Measurements from ENCODE around the gene CEP120.
A peak's percentile ranks its signal among the peaks of the same experiment; 100 is the strongest.
"Not testable (repeated sequence)": the region's sequence is repeated elsewhere in the genome, so short reads cannot be mapped to it uniquely, and the experiment has no call there.

The CEP120 gene

DNA sequence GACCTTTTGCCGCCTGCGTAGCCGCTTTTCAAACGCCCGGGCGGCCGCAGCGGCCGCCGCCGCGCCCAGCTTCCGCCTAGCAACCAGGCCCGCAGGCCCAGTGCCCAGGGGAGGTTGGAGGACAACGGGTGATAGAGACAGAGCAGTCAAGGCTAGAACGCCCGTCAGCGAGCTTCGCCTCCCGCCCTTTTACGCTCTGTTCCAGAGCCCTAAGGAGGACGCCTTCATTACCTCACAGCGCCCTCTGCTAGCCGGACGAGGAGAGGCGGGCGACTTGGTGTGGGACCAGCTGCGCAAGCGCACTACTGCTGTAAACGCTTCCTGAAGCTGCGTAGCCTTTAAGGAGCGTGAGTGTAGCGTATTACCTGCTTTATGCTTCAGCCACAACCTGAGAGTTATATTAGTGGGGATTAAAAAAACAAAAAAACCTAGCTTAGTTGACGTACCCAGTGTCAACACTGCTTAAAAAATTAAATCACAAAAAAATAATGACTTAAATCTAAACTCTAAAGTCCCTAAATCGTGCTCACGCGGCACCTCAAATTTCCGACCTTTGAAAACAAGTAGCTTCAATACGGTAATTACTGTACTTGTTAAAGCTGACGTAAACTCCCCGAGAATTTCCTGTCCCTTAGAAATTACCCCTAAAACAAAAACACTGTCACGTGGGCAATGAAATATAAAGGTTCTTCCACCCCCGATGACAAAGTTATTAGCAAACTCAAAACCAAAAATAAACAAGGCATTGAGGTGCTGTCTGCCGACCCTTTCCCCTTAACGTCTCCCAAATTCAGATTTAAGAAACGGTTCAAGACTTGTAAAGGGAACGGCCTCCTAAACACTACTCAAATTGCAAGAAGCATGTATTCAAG, at the start of gene CEP120:
Gene CEP120 (minus strand): TSS at position 126 of the 872 bp plus-strand sequence. CDS start 405 bp downstream, outside the sequence.
- DNase-seq (ENCODE audit: low read depth in 2 of 2): peak; percentile 96

DNA sequence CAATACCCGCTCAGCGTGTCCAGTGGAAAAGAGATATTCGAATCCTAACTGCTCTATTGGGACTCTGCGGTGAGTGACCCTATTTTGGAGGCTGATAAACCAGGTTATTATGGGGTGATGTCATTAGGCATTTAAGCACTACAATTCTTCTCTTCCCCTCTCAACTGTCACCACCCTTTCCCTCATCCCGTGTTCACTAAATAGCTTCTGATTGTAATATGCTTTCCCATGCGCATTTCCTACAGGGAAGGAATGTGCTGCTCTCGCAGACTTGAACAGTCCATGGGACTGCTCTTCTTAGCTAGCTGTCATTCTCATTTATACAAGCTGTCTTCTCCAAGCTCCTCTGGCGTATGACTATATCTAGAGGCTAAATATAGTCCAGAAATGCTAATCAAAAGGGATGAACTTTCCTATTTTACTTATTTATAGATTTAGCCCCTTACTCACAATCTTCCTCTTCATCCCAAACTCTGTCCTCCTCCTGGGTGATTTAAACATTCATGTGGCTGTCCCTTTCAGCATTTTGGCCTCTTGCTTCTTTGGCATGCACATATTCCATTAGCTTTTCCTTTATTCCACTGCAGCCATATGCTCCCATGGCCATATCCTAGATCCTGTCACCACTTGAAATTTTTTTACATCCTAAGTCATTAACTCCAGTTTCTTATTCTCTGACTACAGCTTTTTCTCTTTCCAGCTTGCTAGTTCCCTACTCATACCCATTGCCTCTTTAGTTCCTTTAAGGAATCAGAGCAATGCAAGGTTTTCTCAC, 49.1 kb upstream of the CEP120 start:
- no peak for DNase-seq (ENCODE audit: low read depth in 2 of 2)

DNA sequence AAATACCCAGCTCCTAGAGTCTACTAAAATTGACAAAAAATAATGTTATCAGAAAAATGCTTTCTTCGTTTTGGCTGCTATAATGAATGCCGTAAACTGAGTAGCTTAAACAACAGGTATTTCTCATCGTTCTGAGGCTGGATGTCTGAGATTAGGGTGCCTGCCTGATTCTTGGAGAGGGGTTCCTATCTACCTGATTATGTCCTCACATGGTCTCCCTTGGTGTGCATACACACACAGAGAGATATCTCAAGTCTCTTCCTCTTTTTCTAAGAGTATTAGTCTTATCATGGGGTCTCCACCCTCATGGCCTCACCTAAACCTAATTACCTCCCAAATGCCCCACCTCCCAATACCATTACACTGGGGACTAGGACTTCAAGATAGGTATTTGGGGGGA, 48.2 kb upstream of the CEP120 start:
- no peak for DNase-seq (ENCODE audit: low read depth in 2 of 2)

DNA sequence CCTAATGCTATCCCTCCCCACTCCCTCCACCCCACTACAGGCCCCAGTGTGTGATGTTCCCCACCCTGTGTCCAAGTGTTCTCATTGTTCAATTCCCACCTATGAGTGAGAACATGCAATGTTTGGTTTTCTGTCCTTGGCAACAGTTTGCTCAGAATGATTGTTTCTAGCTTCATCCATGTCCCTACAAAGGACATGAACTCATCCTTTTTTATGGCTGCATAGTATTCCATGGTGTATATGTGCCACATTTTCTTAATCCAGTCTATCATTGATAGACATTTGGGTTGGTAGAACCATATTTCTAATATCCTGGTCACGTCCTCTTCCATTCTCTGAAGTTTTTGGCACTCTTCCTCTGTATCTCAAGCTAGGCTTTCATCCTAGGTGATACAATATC, 43.6 kb upstream of the CEP120 start:
- DNase-seq (ENCODE audit: low read depth in 2 of 2): not testable (repeated sequence)

DNA sequence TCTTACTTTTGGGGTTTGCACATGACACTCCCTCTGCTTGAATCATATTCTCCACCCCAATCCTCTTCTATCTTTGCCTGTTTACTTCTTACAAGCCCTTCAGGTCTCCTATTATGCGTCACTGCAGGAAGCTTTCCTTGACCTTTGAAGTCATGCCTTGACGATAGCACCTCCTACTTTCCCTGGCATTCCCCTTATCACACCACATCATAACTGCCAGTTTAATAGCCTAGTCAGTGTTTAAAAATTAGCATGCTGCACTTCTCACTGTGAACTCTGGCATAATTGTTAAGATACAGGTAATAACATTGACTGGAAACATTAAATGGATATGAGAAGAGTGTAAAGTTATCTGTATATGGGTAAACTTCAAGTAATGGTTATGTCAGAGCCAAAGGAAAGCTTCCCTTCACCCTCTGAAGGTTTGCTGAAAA, 37.1 kb upstream of the CEP120 start:
- DNase-seq (ENCODE audit: low read depth in 2 of 2): peak in 1 of 2 donors; percentile 2

DNA sequence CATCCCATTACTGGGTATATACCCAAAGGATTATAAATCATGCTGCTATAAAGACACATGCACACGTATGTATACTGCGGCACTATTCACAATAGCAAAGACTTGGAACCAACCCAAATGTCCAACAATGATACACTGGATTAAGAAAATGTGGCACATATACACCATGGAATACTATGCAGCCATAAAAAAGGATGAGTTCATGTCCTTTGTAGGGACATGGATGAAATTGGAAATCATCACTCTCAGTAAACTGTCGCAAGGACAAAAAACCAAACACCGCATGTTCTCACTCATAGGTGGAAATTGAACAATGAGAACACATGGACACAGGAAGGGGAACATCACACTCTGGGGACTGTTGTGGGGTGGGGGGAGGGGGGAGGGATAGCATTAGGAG, 35.8 kb upstream of the CEP120 start:
- not testable (repeated sequence) for DNase-seq (ENCODE audit: low read depth in 2 of 2)

DNA sequence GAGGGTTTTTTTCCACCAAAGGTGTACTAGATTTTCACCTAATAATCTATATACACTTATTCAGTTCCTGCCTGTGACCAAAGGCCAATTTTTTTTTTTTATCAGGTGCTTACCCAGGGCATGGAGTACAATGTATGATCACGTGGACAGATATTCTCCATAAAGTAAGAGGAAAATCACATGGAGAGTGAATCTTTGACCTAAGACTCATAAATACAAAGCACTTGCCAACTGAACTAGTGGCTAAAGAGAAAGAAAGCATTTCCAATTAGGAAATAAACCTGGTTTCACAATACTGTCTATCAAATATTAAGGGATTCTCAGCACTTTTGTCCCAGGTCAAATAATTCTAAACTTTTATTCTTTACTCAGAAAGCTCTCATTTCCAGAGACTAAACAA, 33.0 kb upstream of the CEP120 start:
- DNase-seq (ENCODE audit: low read depth in 2 of 2): no peak

DNA sequence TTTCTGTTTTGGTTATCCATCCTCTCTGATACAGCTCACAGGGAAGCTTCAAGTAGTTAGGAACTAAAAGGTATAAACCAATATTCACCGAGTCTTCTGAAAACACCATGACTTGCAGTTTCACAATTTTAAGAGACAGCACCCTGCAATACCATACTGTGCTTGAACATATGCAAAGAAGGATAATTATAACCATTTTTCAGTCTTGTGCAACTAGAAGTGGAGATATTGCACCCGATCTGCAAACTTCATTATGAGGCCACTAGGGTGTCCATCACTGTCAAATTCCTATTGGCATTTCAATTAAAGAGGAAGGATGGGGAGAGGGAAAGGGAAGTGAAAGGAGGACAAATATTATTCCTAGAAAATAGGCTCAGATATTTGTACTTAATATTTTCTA, 32.4 kb upstream of the CEP120 start:
- no peak for DNase-seq (ENCODE audit: low read depth in 2 of 2)

DNA sequence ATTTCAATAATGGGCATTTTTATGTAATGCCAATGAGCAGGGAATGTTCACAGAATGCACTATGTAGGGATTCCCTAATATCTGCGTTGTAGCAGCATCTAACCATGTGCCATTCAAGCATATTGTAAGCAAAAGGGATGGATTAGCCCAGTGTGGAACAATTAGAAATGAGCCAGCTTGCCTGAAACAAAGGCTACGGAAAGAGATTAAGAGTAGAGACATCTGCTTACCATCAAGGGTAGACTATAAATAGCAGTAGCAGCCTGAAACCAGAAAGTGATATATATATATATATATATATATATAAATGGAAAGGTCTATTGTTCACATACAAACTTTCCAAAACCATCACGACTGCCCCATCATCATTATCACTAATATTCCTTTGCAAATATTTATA, 31.9 kb upstream of the CEP120 start:
- no peak for DNase-seq (ENCODE audit: low read depth in 2 of 2)

DNA sequence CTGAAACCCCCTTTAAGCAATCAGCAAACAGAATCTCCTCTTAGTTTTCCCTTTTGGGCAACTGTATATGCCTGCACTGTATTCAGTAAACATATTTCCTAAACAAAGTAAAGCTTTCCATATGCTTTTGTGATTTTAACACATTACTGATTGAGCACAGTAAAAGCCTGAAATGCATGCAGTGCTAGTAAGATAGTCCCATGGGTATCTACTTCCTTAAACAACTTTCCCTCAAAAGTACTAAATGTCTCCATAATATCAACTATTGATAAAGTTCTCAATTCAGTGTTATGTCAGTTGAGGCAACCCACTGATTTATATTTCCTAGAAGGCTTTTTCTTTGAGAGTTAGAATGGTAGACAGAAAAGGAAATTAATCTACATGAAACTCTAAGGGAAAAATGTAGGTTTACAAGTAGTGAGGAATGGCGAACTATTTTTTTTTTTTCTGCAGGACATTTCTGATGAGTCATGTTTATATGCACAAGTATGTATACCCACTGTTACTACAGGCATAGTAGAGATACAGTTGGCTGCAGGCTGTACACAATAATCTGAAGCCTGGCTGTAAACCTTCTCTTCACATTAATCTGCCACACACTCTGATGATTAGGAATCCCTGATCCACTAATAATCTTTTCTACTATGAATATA, 31.2 kb upstream of the CEP120 start:
- DNase-seq (ENCODE audit: low read depth in 2 of 2): no peak

DNA sequence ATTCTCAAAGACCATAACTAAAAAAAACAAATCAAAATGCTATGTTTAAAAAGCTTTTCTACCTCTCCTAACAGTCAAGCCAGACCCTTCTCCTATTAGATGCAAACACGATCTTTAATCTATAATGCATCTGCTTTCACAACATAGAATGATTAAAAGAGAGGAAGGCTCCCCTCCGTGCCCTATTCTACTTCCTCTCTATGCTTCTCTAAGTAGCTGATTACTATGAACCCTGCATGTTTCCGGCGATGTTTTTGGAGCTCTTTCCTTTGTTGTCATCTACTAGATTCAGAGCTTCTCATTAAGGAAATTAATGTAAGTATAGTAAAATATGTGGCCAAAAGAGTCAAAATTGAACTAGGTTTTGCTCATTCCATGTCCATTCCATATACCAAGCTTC, 29.2 kb upstream of the CEP120 start:
- no peak for DNase-seq (ENCODE audit: low read depth in 2 of 2)

DNA sequence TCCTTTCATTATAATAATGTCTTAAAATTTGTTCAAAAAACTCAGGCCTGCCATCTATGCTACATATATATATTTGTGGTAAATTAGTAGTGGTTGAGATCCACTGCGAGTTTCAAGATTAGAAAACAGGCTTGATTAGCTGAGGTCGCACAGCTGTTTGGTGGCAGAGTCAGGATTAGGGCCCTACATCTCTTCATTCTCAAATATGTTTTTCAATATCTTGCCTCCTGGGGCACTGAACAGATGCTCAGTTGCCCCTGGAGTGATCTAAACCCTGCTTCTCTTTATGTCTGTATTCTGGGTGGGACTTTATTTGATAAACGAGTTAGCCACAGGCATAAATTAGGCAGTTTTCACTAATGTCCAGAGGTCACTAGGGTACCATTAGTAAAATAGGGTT, 27.8 kb upstream of the CEP120 start:
- DNase-seq (ENCODE audit: low read depth in 2 of 2): no peak

DNA sequence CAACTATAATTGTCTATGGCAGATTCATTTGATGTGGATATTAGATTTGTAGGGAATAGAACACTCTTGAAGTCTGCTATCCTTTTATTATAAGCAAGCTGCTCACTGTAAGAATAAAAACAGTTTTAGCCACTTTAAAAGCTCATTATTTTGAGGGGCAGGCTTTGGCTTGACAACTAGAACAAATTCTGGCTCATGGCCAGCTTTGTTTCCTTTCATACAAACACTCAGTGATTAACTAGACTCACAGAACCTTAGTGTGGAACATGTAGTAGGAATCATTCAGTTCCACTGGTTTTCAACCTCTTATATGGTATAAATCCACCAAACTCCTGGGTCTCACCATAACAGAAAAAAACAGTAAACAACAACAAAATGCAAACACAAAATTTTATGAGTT, 27.4 kb upstream of the CEP120 start:
- DNase-seq (ENCODE audit: low read depth in 2 of 2): no peak

DNA sequence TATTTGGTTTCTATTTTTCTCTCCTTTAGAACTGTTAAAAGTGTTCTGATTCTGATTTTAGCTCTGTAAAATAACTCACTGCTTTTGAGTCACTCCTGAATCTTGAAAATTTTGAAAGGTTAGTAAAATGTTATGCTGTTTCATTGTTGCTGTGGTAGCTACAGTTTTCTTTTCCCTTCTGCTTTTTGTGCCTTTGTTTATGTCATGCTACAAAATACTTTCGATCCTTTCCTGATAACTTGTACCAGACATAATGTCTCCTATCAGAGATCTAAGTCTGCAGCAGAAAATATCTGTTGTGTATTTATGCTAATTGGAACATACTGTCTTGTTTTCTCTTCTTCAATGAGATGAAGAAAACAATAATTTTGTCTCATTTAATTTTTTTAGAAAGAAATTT, 26.9 kb upstream of the CEP120 start:
- DNase-seq (ENCODE audit: low read depth in 2 of 2): no peak

DNA sequence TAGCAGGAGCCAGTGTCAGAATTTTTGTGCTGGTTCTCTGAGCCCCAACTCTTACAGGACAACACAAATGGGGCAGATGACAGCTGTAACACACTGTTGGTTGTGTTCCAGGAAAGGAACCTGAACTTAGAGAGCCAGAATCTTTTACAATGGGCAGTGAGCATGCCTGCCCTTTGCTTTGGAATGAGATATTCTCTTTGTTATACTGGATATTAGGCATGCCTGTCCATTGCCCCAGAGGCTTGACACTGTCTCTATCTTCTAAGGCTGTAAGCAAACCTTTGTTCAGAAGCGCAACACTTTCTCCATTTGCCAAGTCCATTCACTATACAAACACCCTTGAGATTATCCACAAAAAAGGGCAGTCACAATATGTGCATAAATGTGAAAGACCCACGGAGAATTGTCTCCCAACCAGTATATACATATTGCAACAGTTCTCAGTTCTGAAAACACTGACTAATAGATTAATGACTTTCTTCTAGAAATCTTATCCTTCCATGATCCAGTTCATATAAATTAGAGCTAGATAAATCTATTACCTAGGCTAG, 26.3 kb upstream of the CEP120 start:
- DNase-seq (ENCODE audit: low read depth in 2 of 2): no peak

DNA sequence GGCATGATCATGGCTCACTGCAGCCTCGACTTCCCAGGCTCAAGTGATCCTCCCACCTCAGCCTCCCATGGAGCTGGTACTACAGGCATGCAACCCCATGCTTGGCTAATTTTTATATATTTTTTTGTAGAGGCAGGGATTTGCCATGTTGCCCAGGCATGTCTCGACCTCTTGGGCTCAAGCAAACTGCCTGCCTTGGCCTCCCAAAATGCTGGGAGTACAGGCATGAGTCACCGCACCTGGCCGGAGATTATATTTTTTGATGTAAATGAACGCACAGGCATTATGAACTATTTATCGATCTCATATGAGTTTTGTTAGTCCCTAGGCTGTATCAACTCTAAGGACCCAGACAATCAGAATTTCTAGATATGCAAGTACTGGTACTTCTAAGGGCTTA, 25.5 kb upstream of the CEP120 start:
- no peak for DNase-seq (ENCODE audit: low read depth in 2 of 2)

DNA sequence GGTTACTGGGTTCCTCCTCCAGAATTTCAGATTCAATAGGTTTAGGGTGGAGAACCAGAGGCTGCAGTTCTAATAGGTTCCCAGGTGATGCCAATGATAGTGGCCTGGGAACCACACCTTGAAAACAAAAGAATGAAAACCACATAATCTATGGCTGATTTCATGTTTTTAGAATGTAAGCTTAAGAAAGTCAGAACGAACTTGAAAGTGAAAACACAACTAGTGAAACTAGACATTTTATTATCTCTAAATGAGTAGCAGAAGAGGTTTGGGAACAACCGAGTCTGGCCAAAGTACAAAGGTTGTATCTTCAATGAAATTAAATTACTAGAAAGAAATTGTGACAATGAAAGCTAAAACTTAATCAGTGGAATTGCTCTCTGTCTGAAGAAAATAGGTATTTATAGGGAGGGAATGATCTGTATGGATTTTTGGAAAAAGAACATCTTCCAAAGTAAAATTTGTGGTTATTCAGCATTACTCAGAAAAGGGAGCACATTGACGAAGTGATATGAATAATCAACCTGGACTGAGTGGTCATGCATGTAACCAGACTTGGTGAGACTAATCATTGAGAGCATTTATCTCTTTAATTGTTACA, 24.9 kb upstream of the CEP120 start:
- no peak for DNase-seq (ENCODE audit: low read depth in 2 of 2)

DNA sequence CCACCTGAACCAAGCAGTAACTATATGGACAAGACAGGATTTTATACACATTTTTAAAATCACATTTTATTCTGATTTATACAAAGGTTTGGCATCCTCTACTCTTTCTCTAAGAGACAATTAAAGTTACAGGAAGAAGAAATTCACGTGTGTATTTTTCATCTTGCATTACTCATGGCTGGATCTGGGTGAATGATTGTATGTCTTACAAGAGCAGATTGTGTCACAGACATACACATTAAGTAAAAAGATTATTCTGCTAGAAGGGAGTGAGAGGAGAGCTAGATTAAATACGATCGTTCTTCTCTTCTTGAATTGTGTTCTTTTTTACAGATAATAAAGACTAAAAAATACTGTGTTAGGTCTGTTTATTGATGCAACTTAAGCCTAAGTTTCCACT, 20.8 kb upstream of the CEP120 start:
- DNase-seq (ENCODE audit: low read depth in 2 of 2): no peak

DNA sequence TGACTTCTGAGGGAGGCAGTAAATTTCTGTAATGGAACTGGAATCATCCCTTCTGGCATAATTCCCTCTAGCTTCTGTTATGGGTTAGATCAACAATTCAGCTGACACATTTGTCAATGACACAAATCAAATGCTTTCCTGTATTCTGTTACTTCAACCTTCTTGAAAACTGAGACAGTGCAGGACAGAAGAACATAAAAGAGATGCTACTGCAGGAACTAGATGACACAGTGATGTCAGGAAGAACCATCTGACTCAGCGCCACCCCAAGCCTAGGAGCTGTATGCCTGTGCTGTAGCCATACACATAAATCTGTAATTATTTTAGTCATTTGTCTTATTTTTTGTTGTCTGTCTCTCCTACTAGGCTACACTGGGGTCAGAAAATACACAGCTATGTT, 18.2 kb upstream of the CEP120 start:
- DNase-seq (ENCODE audit: low read depth in 2 of 2): no peak

DNA sequence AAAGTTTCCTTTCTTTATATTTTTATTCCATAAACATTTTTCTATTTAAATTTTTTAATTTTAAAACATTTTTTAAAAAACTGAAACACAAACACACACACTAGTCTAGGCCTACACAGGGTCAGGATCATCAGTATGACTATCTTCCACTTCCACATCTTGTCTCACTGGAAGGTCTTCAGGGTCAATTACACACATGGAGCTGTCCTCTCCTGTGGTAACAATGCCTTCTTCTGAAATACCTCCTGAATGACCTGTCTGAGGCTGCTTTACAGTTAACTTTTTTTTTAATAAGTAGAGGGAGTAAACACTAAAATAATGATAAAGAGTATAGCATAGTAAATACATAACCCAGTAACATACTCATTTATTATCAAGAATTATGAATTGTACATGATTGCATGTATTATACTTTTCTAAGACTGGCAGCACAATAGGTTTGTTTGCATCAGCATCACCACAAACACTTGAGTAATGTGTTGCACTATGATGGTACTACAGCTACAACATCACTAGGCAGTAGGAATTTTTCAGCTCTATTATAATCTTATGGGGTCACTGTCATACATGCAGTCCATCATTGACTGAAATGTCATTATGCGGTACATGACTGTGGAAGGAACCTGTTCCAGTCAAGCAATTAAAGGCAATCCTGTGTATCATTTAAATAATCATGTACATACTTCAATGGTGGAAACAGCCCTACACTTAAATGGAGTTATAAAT, 17.4 kb upstream of the CEP120 start:
- no peak for DNase-seq (ENCODE audit: low read depth in 2 of 2)

DNA sequence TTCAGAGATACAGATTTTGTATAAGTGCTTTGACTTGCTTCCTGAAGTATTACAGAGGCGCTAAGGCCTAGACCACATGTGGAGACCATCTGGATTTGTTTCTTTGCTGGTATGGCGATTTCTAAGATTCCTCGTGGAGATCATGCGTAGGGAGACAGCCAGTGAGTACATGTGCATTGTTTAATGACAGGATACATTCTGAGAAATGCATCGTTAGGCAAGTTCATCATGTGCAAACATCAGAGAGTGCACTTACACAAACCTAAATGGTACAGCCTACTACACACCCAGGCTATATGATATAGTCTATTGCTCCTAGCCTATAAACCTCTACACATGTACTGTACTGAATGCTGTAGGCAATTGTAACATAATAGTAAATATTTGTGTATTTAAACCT, 16.5 kb upstream of the CEP120 start:
- DNase-seq (ENCODE audit: low read depth in 2 of 2): no peak

All from stimulated activated CD8-positive, alpha-beta memory T cell treated with anti-CD3 and anti-CD28 coated beads, Interleukin-7, amount 100 ng/mL, for 4 hours (primary cell).